ENCODE measurements around the gene ZDHHC5.

GRCh38 chr11:57658023-57658361 is 9.9 kb upstream of the ZDHHC5 start:
- TF ChIP-seq CTCF (IDR thresholded peaks at IDR 0.05; ENCODE audit: low read length) (no peak), EZH2 (optimal IDR thresholded peaks at IDR 0.05; ENCODE audit: low read depth, low read length) (no peak), EZH2phosphoT487 (IDR thresholded peaks at IDR 0.05; ENCODE audit: low read length) (no peak)

Data from MM.1S (cell line).